Mucosa of descending colon (tissue), 3 donors: Measurements from ENCODE around the gene CCDC158. TPM values are rescaled to one million over a fixed set of nuclear protein-coding genes. Genes with fewer than 3 reads are reported as not detected.
"Not testable (repeated sequence)": the region's sequence is repeated elsewhere in the genome, so short reads cannot be mapped to it uniquely, and the experiment has no call there.

Experiments
- ATAC-seq: fragments of 200-7000 bp; cut with Tn5 transposase; one replicate; pipeline ENCODE4 v1.9.1; 2020; ENCODE audit warnings: mild to moderate bottlenecking, moderate library complexity
- DNase-seq, 3 donors: peaks; one replicate each; pipeline ENCODE4 v3.0.0-alpha.2; 2020
- H3K36me3 ChIP-seq: fragments of 200-600 bp; one replicate; pipeline ENCODE4 v1.8.0; 2021; ENCODE audit warnings: low read depth, mild to moderate bottlenecking
- H3K4me1 ChIP-seq: fragments of 200-600 bp; one replicate; pipeline ENCODE4 v1.8.0; 2021; ENCODE audit warnings: low read depth, mild to moderate bottlenecking
- H3K4me3 ChIP-seq: fragments of 200-600 bp; one replicate; pipeline ENCODE4 v1.8.0; 2021; ENCODE audit warnings: mild to moderate bottlenecking
- H3K9me3 ChIP-seq: fragments of 200-600 bp; one replicate; pipeline ENCODE4 v1.8.0; 2021; ENCODE audit warnings: mild to moderate bottlenecking
- CTCF ChIP-seq: fragments of 200-600 bp; IDR thresholded peaks from one replicate; pipeline ENCODE4 v1.8.0; 2022; ENCODE audit warnings: antibody characterized with exemption, mild to moderate bottlenecking
- intact Hi-C, 2 donors: fragments of 100-400 bp; cut with DNase I in 1 of 2; cut with micrococcal nuclease in 1 of 2; formaldehyde crosslinking; loops; one replicate each; pipeline versions ENCODE4 v1.11.0 to v1.11.1; 2022; cut with DNase I, micrococcal nuclease
- total RNA-seq, 3 donors: library from RNA; stranded (reverse); fragmentation: NEBNext Ultra II Directional in 2 of 3; extraction: Animal tissue kit (Norgen Biotek cat#: 25700) in 2 of 3; gene quantifications; one replicate each; pipeline versions ENCODE4 v1.2.1 to v1.2.4, GENCODE V29; 2021 to 2023
- donor health status: DM: no; HTN: no; CAD: no; lungs with moderate emphysema.
- donor health status: DM: no; HTN: no; CAD: no.
- donor health status: DM: no; HTN: yes; CAD: no.

CCDC158 gene
- total RNA-seq, 3 donors from 2014 or later: 0.82 TPM; not detected in 2

GRCh38 chr4:76429636-76430035 is 8.7 kb upstream of the CCDC158 start:
- ATAC-seq: no peak
- Histone ChIP-seq H3K4me3 (no peak overlapping the region), H3K9me3 (no peaks in the 10 kb centered on the region), H3K4me1 (no peaks in the 10 kb centered on the region), H3K36me3 (no peaks in the 10 kb centered on the region)
- intact Hi-C loops: loop anchor here (2.0 to 10.0 kb wide), 3 partner anchors 73 to 325 kb away; no protein-coding TSS in a partner anchor
- no peak for TF ChIP-seq CTCF
- no peak for DNase-seq

GRCh38 chr4:76426272-76426671 is 5.3 kb upstream of the CCDC158 start:
- intact Hi-C loops: no loop called here
- peaks cover under 1% of the 10 kb centered on the region for H3K4me1 ChIP-seq
- ATAC-seq (no peak), DNase-seq (no peak)
- H3K36me3 ChIP-seq: no peaks in the 10 kb centered on the region
- H3K4me3 ChIP-seq: no peak overlapping the region
- no peak for TF ChIP-seq CTCF
- no peaks in the 10 kb centered on the region for H3K9me3 ChIP-seq

- H3K9me3 ChIP-seq, ATAC-seq, H3K4me3 ChIP-seq, H3K36me3 ChIP-seq, intact Hi-C loops, DNase-seq, H3K4me1 ChIP-seq: not testable (repeated sequence)
Measured at GRCh38 chr4:76423159-76423558, 2.2 kb upstream of the CCDC158 start.

GRCh38 chr4:76420188-76420761 is 666 bp downstream of the CCDC158 start:
- no peak for TF ChIP-seq CTCF
- ATAC-seq (no peak), DNase-seq (no peak)
- H3K36me3 ChIP-seq: no peaks in the 10 kb centered on the region
- peaks cover 2% of the 10 kb centered on the region for H3K4me1 ChIP-seq
- no peaks in the 10 kb centered on the region for H3K9me3 ChIP-seq
- intact Hi-C loops: no loop called here
- no peak overlapping the region for H3K4me3 ChIP-seq

GRCh38 chr4:76410636-76411035 is 10.3 kb downstream of the CCDC158 start:
- Histone ChIP-seq H3K36me3 (no peaks in the 10 kb centered on the region), H3K9me3 (no peaks in the 10 kb centered on the region), H3K4me1 (no peaks in the 10 kb centered on the region), H3K4me3 (no peak overlapping the region)
- TF ChIP-seq CTCF: no peak
- intact Hi-C loops: no loop called here
- DNase-seq (no peak), ATAC-seq (peak; percentile 47)

GRCh38 chr4:76407440-76408119 is 13.4 kb downstream of the CCDC158 start:
- H3K4me3 ChIP-seq: no peak overlapping the region
- H3K9me3 ChIP-seq: no peaks in the 10 kb centered on the region
- H3K4me1 ChIP-seq: no peaks in the 10 kb centered on the region
- TF ChIP-seq CTCF: no peak
- ATAC-seq (no peak), DNase-seq (no peak)
- intact Hi-C loops: no loop called here
- H3K36me3 ChIP-seq: no peaks in the 10 kb centered on the region
